ENCODE data around the gene MYO9A.
"Not testable (repeated sequence)": the region's sequence is repeated elsewhere in the genome, so short reads cannot be mapped to it uniquely, and the experiment has no call there.

Gene MYO9A

GRCh38 chr15:72127724-72128322 lies 9.9 kb upstream of the MYO9A start:
- H3K4me3 Mint-ChIP-seq: no peak overlapping the region
- no peak for DNase-seq (ENCODE audit: low spot score)
- H3K36me3 Mint-ChIP-seq (ENCODE audit: low read depth): no peaks in the 10 kb centered on the region
- H3K27me3 Mint-ChIP-seq (ENCODE audit: low read depth): peaks cover 10% of the 10 kb centered on the region
- no peaks in the 10 kb centered on the region for H3K4me1 Mint-ChIP-seq (ENCODE audit: low read depth)
- no peaks in the 10 kb centered on the region for H3K9me3 Mint-ChIP-seq
- no peak overlapping the region for H3K27ac Mint-ChIP-seq

GRCh38 chr15:72124218-72124617 lies 6.3 kb upstream of the MYO9A start:
- DNase-seq (ENCODE audit: low spot score): no peak
- Mint-ChIP-seq H3K27ac (no peak overlapping the region), H3K9me3 (no peaks in the 10 kb centered on the region), H3K4me3 (no peak overlapping the region), H3K27me3 (ENCODE audit: low read depth) (peaks cover 10% of the 10 kb centered on the region), H3K36me3 (ENCODE audit: low read depth) (no peaks in the 10 kb centered on the region), H3K4me1 (ENCODE audit: low read depth) (peaks cover under 1% of the 10 kb centered on the region)

DNA sequence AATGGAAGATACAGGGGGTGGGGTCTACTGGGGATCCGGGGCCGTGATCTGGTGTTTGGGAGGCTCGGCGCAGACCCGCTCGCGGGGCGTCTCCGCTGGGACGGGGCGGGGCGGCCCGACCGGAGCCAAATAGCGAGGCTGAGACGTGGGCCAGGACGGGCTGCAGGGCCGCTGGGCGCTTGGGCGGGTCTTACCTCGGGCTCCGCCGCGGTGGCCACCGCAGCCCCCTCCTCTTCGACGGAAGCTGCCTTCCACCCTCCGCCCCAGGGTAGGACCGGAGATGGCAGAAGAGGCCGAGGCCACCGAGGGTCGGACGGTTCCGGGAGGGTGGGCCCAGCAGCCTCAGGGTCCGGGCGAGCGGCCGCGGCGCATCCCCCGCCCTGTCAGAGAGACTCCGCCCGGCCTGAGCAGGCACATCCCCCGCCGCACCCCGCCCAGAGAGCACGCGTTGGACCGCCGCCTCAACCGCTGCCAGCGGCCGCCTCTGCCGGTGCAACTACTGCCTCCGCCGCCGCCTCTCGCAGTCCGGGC lies 399 bp downstream of the MYO9A start:
- DNase-seq (ENCODE audit: low spot score): peak; percentile 76
- Mint-ChIP-seq H3K9me3 (no peaks in the 10 kb centered on the region), H3K27me3 (ENCODE audit: low read depth) (peaks cover 15% of the 10 kb centered on the region), H3K36me3 (ENCODE audit: low read depth) (no peaks in the 10 kb centered on the region), H3K27ac (peak overlapping the region; percentile 90), H3K4me3 (peak overlapping the region; percentile 96), H3K4me1 (ENCODE audit: low read depth) (peaks cover 26% of the 10 kb centered on the region)

DNA sequence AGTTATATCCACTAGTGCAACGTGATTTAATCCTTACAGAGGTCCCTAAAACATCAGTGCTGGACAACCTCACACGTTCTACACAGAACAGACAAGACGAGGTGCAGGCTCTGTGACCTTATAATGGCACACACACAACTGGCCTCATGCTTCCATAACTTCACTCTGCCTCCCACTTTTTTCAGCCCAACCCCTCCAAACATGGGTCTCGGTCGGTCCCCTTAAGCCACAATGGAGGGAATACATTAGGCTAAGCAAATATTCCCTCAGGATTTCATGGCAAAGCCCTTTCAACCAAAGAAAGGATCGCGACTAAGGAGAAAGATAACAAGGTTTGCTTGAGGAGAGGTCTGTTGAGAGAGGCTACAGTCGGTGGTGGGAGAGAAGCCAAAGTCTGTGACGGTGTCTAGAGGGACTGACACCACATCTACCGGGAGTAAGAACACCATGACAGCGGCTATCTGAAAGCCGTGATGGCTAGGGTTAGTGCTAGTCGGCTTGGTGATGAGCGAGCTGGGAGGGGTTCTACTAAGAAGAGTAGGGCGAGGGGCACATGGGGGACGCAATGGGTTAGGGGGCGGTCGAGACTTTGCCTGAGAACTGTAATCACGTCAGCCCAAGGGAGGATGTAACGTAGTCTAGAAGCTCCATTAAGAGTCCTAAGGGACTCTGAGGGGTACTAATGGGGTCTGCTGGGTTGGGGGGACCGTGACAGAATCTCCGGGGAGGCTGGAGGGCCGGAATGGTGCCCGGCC lies 1.0 kb downstream of the MYO9A start:
- no peaks in the 10 kb centered on the region for H3K36me3 Mint-ChIP-seq (ENCODE audit: low read depth)
- H3K9me3 Mint-ChIP-seq: no peaks in the 10 kb centered on the region
- H3K27me3 Mint-ChIP-seq (ENCODE audit: low read depth): peaks cover 15% of the 10 kb centered on the region
- peak overlapping the region; percentile 96 for H3K4me3 Mint-ChIP-seq
- DNase-seq (ENCODE audit: low spot score): no peak
- H3K4me1 Mint-ChIP-seq (ENCODE audit: low read depth): peaks cover 26% of the 10 kb centered on the region
- H3K27ac Mint-ChIP-seq: peak overlapping the region; percentile 90

- Mint-ChIP-seq H3K27me3 (ENCODE audit: low read depth) (peaks cover 15% of the 10 kb centered on the region), H3K36me3 (ENCODE audit: low read depth) (no peaks in the 10 kb centered on the region), H3K4me1 (ENCODE audit: low read depth) (peaks cover 18% of the 10 kb centered on the region), H3K9me3 (no peaks in the 10 kb centered on the region), H3K27ac (no peak overlapping the region), H3K4me3 (no peak overlapping the region)
- no peak for DNase-seq (ENCODE audit: low spot score)
These were observed 4.5 kb downstream of the MYO9A start for GRCh38 chr15:72113347-72114031.

GRCh38 chr15:72112805-72113204 lies 5.1 kb downstream of the MYO9A start:
- no peak overlapping the region for H3K27ac Mint-ChIP-seq
- H3K9me3 Mint-ChIP-seq: no peaks in the 10 kb centered on the region
- no peaks in the 10 kb centered on the region for H3K36me3 Mint-ChIP-seq (ENCODE audit: low read depth)
- peaks cover 22% of the 10 kb centered on the region for H3K4me1 Mint-ChIP-seq (ENCODE audit: low read depth)
- no peak for DNase-seq (ENCODE audit: low spot score)
- no peak overlapping the region for H3K4me3 Mint-ChIP-seq
- H3K27me3 Mint-ChIP-seq (ENCODE audit: low read depth): peaks cover 15% of the 10 kb centered on the region

GRCh38 chr15:72112116-72112515 lies 5.8 kb downstream of the MYO9A start:
- no peaks in the 10 kb centered on the region for H3K36me3 Mint-ChIP-seq (ENCODE audit: low read depth)
- H3K4me1 Mint-ChIP-seq (ENCODE audit: low read depth): peaks cover 22% of the 10 kb centered on the region
- no peak overlapping the region for H3K27ac Mint-ChIP-seq
- no peak overlapping the region for H3K4me3 Mint-ChIP-seq
- no peaks in the 10 kb centered on the region for H3K9me3 Mint-ChIP-seq
- H3K27me3 Mint-ChIP-seq (ENCODE audit: low read depth): peaks cover 15% of the 10 kb centered on the region
- no peak for DNase-seq (ENCODE audit: low spot score)

DNA sequence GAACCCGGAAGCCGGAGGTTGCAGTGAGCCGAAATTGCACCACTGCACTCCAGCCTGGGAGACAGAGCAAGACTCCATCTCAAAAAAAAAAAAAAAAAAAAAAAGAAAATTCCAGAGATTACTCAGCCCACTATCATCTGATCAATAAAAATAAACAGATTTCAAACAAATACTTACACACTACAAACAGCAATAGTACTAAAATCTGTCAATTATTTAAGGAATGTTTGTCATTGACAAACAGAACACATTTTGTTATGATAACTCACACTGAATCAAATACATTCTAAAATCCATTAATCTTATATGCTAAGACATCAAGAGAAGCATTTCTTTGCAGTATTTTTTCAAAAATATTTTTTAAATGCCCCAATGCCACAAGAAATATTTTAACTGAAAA lies 7.6 kb downstream of the MYO9A start:
- Mint-ChIP-seq H3K36me3 (ENCODE audit: low read depth) (no peaks in the 10 kb centered on the region), H3K27ac (no peak overlapping the region), H3K4me3 (no peak overlapping the region), H3K4me1 (ENCODE audit: low read depth) (peaks cover 8% of the 10 kb centered on the region), H3K9me3 (no peaks in the 10 kb centered on the region), H3K27me3 (ENCODE audit: low read depth) (peaks cover 7% of the 10 kb centered on the region)
- no peak for DNase-seq (ENCODE audit: low spot score)

DNA sequence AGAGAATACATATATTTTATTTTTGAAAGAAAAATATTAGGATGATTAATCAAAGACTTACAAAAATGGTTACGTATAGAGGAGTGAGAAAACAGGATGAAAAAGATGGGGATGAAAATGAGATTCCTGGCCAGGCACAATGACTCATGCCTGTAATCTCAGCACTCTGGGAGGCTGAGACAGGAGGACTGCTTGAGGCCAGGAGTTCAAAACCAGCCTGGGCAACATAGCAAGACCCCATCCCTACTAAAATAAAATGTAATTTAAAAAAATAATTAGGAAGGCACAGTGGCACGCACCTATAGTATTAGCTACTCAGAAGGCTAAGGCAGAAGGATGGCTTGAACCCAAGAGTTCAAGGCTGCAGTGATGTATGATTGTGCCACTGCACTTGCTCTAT lies 11.9 kb downstream of the MYO9A start:
- Mint-ChIP-seq H3K36me3 (ENCODE audit: low read depth) (no peaks in the 10 kb centered on the region), H3K27ac (no peak overlapping the region), H3K4me1 (ENCODE audit: low read depth) (peaks cover 4% of the 10 kb centered on the region), H3K27me3 (ENCODE audit: low read depth) (peaks cover 2% of the 10 kb centered on the region), H3K9me3 (no peaks in the 10 kb centered on the region), H3K4me3 (no peak overlapping the region)
- DNase-seq (ENCODE audit: low spot score): no peak

DNA sequence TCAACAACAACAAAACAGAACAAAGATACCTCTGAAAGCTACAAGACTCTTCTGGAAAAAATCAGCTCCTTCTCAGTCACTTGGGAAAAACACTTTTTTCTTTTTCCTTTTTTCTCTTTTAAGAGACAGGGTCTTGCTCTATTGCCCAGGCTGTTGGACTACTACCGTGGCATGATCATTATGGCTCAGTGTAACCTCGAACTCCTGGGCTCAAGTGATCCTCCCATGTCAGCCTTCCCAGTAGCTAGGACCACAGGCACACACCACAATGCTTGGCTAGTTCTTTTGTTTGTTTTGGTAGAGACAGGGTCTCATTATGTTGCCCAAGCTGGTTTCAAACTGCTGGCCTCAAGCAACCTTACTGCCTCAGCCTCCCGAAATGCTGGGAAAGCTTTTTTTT lies 12.8 kb downstream of the MYO9A start:
- no peak for DNase-seq (ENCODE audit: low spot score)
- no peak overlapping the region for H3K27ac Mint-ChIP-seq
- H3K36me3 Mint-ChIP-seq (ENCODE audit: low read depth): no peaks in the 10 kb centered on the region
- H3K4me3 Mint-ChIP-seq: no peak overlapping the region
- no peaks in the 10 kb centered on the region for H3K9me3 Mint-ChIP-seq
- H3K27me3 Mint-ChIP-seq (ENCODE audit: low read depth): peaks cover 2% of the 10 kb centered on the region
- peaks cover 4% of the 10 kb centered on the region for H3K4me1 Mint-ChIP-seq (ENCODE audit: low read depth)

- DNase-seq (ENCODE audit: low spot score); H3K4me3 Mint-ChIP-seq; H3K27me3 Mint-ChIP-seq (ENCODE audit: low read depth); H3K36me3 Mint-ChIP-seq (ENCODE audit: low read depth); H3K9me3 Mint-ChIP-seq; H3K27ac Mint-ChIP-seq; H3K4me1 Mint-ChIP-seq (ENCODE audit: low read depth): not testable (repeated sequence)
These were observed 17.4 kb downstream of the MYO9A start for GRCh38 chr15:72100551-72100950.

GRCh38 chr15:72099155-72099554 lies 18.8 kb downstream of the MYO9A start:
- peaks cover 2% of the 10 kb centered on the region for H3K36me3 Mint-ChIP-seq (ENCODE audit: low read depth)
- no peaks in the 10 kb centered on the region for H3K9me3 Mint-ChIP-seq
- no peaks in the 10 kb centered on the region for H3K4me1 Mint-ChIP-seq (ENCODE audit: low read depth)
- H3K27ac Mint-ChIP-seq: no peak overlapping the region
- DNase-seq (ENCODE audit: low spot score): no peak
- H3K4me3 Mint-ChIP-seq: no peak overlapping the region
- peaks cover 2% of the 10 kb centered on the region for H3K27me3 Mint-ChIP-seq (ENCODE audit: low read depth)

DNA sequence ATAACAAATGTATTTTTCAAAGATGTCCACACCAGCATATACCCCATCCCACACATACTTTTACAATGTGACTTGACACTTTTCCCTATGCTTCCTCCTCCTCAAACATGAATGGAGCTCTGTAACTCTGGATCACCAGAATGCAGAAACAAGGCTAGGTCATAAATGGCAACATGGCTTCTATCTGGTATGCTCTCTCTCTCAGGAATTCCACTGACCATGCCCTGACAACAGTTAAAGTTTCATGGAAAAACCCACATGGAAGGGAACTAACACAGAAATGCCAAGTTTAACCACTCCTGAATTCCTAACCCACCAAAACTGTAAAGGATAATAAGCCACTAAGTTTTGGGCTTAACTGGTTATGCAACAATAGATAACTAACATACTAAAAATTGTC lies 19.9 kb downstream of the MYO9A start:
- Mint-ChIP-seq H3K9me3 (no peaks in the 10 kb centered on the region), H3K4me3 (no peak overlapping the region)

GRCh38 chr15:72096796-72097195 lies 21.2 kb downstream of the MYO9A start:
- no peak for DNase-seq (ENCODE audit: low spot score)
- no peaks in the 10 kb centered on the region for H3K9me3 Mint-ChIP-seq
- no peaks in the 10 kb centered on the region for H3K27me3 Mint-ChIP-seq (ENCODE audit: low read depth)
- H3K4me3 Mint-ChIP-seq: no peak overlapping the region
- H3K36me3 Mint-ChIP-seq (ENCODE audit: low read depth): peaks cover 2% of the 10 kb centered on the region
- no peak overlapping the region for H3K27ac Mint-ChIP-seq
- peaks cover 2% of the 10 kb centered on the region for H3K4me1 Mint-ChIP-seq (ENCODE audit: low read depth)

More for the DNA sequence above, 19.9 kb downstream of the MYO9A start:
- no peak for DNase-seq (ENCODE audit: low spot score)
- Mint-ChIP-seq H3K4me1 (ENCODE audit: low read depth) (no peaks in the 10 kb centered on the region), H3K27me3 (ENCODE audit: low read depth) (no peaks in the 10 kb centered on the region), H3K27ac (no peak overlapping the region), H3K36me3 (ENCODE audit: low read depth) (peaks cover 2% of the 10 kb centered on the region)
